Kidney capillary endothelial cell (primary cell): Measurements from ENCODE around the gene SCRT2.
A peak's percentile ranks its signal among the peaks of the same experiment; 100 is the strongest.
"Not testable (repeated sequence)": the region's sequence is repeated elsewhere in the genome, so short reads cannot be mapped to it uniquely, and the experiment has no call there.

Source experiments
- DNase-seq: peaks from one replicate; pipeline ENCODE4 v3.0.0-alpha.2; 2018; ENCODE audit warnings: low spot score

SCRT2 gene

GRCh38 chr20:652615-653109, 22.9 kb downstream of the SCRT2 start:
- no peak for DNase-seq

- no peak for DNase-seq
Measured at GRCh38 chr20:651713-652614, 23.6 kb downstream of the SCRT2 start.

GRCh38 chr20:650954-651353, 24.6 kb downstream of the SCRT2 start:
- no peak for DNase-seq

- no peak for DNase-seq
Measured at GRCh38 chr20:650281-650680, 25.3 kb downstream of the SCRT2 start.

- no peak for DNase-seq
Measured at GRCh38 chr20:647479-648019, 28.1 kb downstream of the SCRT2 start.

- DNase-seq, result no peak
Measured at GRCh38 chr20:646868-647233, 28.8 kb downstream of the SCRT2 start.

GRCh38 chr20:646107-646867, 29.3 kb downstream of the SCRT2 start:
- DNase-seq, result no peak

GRCh38 chr20:645318-646106, 30.1 kb downstream of the SCRT2 start:
- peak; percentile 53 for DNase-seq

GRCh38 chr20:644692-645317, 30.8 kb downstream of the SCRT2 start:
- DNase-seq, result no peak

- no peak for DNase-seq
Measured at GRCh38 chr20:642398-643174, 33.0 kb downstream of the SCRT2 start.

GRCh38 chr20:642013-642397, 33.6 kb downstream of the SCRT2 start:
- DNase-seq, result not testable (repeated sequence)

GRCh38 chr20:641516-641875, 34.1 kb downstream of the SCRT2 start:
- no peak for DNase-seq

GRCh38 chr20:640674-641515, 34.7 kb downstream of the SCRT2 start:
- DNase-seq, result no peak

- DNase-seq, result no peak
Measured at GRCh38 chr20:638579-638978, 37.0 kb downstream of the SCRT2 start.

GRCh38 chr20:637559-637958, 38.0 kb downstream of the SCRT2 start:
- DNase-seq, result no peak

- DNase-seq, result no peak
Measured at GRCh38 chr20:635893-636338, 39.7 kb downstream of the SCRT2 start.

GRCh38 chr20:635028-635892, 40.3 kb downstream of the SCRT2 start:
- no peak for DNase-seq

- no peak for DNase-seq
Measured at GRCh38 chr20:634148-634925, 41.3 kb downstream of the SCRT2 start.
